ENCODE measurements around the gene CPAMD8. TPM values are rescaled to one million over a fixed set of nuclear protein-coding genes. Genes with fewer than 3 reads are reported as not detected.

CPAMD8 gene
- total RNA-seq, 6 experiments from 2014 or later: 0.90 to 1.8 (median 1.2) TPM

DNA sequence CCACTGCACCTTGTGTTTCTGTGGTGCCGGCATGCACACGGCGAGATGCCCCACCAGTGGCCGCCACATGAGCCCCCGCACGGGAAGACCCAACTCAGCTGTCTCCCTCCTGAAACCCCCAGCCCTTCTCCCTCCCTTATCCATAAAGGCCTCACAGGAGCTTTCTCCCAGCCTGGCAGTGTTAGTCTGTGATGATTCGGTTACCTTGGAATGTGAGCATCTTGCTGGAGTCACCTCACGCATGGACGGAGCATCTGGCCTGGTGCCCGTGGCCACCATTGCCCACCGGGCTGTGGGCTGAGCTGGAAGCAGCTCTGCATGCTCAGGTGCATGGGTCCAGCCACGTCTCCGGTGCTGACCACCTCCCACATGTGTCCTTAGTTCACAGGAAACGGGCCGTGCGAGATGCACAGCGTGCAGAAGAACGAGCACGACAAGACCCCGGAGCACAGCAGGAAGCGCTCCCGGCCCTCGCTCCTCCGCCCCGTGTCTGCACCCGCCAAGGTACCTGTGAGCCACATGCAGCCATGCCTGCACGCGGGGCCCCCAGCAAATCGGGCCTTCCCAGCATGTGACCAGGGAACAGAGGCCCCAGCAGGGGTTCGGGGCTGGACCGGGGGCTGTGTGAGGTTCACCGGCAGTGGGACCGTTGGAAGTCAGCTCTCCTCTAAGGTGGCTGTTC lies 175.4 kb downstream of the CPAMD8 start:
- no peak for DNase-seq
- no peak overlapping the region for H3K4me3 ChIP-seq
- H3K27me3 ChIP-seq: no peaks in the 10 kb centered on the region
- intact Hi-C loops (cut with DNase I): no loop called here
- no peak overlapping the region for H3K27ac ChIP-seq
- WGBS (ENCODE audit: insufficient coverage, low coverage, low lambda C conversion rate, missing lambda C conversion rate): 93% methylated on average over 3 of the region's 33 CpGs
- TF ChIP-seq POLR2A (IDR thresholded peaks at IDR 0.05): no peak
- TF ChIP-seq, protein P1, sequence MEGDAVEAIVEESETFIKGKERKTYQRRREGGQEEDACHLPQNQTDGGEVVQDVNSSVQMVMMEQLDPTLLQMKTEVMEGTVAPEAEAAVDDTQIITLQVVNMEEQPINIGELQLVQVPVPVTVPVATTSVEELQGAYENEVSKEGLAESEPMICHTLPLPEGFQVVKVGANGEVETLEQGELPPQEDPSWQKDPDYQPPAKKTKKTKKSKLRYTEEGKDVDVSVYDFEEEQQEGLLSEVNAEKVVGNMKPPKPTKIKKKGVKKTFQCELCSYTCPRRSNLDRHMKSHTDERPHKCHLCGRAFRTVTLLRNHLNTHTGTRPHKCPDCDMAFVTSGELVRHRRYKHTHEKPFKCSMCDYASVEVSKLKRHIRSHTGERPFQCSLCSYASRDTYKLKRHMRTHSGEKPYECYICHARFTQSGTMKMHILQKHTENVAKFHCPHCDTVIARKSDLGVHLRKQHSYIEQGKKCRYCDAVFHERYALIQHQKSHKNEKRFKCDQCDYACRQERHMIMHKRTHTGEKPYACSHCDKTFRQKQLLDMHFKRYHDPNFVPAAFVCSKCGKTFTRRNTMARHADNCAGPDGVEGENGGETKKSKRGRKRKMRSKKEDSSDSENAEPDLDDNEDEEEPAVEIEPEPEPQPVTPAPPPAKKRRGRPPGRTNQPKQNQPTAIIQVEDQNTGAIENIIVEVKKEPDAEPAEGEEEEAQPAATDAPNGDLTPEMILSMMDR (IDR thresholded peaks at IDR 0.05): no peak
- ATAC-seq: no peak
- no peaks in the 10 kb centered on the region for H3K4me1 ChIP-seq
- H3K36me3 ChIP-seq: peaks cover 0 to 69% (median 27%) of the 10 kb centered on the region in 4 donors
- H3K9me3 ChIP-seq: no peaks in the 10 kb centered on the region

DNA sequence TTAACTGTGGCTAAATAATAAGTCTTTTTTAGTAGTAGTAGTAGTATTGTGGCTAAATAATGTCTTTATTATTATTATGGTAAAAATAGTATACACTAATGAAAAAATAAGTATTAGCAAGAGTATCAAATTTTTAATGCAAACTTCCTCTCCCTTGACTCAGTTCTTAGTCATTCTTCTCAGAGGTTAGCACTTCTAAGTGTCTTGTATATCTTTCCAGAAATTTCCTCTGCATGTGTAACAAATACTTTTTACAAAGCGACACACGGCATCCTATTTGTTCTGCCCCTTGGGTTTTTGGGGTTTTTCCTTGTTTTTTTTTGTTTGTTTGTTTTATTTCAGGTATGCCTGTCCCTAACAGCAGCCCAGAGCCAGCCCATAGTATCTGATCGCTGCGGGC lies 176.5 kb downstream of the CPAMD8 start:
- no peak overlapping the region for H3K4me3 ChIP-seq
- no peak overlapping the region for H3K27ac ChIP-seq
- H3K9me3 ChIP-seq: no peaks in the 10 kb centered on the region
- no peak for ATAC-seq
- H3K27me3 ChIP-seq: no peaks in the 10 kb centered on the region
- intact Hi-C loops (cut with DNase I): no loop called here
- no peaks in the 10 kb centered on the region for H3K4me1 ChIP-seq
- no peak for TF ChIP-seq POLR2A (IDR thresholded peaks at IDR 0.05)
- TF ChIP-seq, protein P1 (IDR thresholded peaks at IDR 0.05): no peak
- 93% methylated on average over 4 of the region's 4 CpGs for WGBS (ENCODE audit: insufficient coverage, low coverage, low lambda C conversion rate, missing lambda C conversion rate)
- H3K36me3 ChIP-seq: peaks cover 0 to 73% (median 27%) of the 10 kb centered on the region in 4 donors
- no peak for DNase-seq

DNA sequence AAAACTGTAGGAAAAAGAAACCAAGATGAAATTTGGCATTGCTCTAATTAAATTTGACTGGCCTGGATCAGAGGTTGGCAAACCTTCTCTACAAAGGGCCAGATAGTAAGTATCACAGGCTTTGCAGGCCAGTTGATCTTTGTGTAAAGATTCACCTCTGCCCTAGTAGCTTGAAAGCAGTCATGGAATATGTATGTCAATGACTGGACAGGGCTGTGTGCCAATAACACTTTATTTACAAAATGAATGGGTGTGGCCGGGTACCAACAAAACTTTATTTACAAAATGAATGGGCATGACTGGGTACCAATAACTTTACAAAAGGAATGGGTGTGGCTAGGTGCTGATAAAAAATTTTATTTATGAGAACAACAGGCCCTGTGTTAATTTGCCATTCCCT lies 177.4 kb downstream of the CPAMD8 start:
- intact Hi-C loops (cut with DNase I): no loop called here
- no peaks in the 10 kb centered on the region for H3K9me3 ChIP-seq
- DNase-seq: no peak

DNA sequence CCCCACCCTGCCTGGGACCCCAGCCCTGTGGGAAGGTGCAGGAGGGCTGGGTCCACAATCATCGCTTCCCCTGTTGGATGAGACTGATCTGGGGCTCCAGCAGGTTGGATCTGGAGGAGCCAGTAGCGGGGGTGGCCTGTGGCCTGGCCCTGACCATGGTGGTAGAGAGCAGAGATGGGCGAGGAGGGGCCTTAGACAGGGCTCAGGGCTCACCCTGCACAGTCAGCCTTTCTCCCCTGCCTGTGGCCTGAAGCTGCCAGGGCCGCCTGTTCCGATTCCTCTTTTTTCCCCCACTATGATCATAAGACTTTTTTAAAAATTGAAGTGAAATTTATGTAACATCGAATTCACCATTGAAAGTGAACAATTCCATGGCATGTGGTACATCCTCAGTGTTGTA lies 179.2 kb downstream of the CPAMD8 start:
- ATAC-seq: peak; percentile 53 to 79 (median 62)
- Histone ChIP-seq H3K4me3 (no peak overlapping the region), H3K36me3 (peaks cover 0 to 65% (median 26%) of the 10 kb centered on the region in 4 donors), H3K27me3 (no peaks in the 10 kb centered on the region), H3K4me1 (no peaks in the 10 kb centered on the region), H3K9me3 (no peaks in the 10 kb centered on the region), H3K27ac (no peak overlapping the region)
- WGBS (ENCODE audit: insufficient coverage, low coverage, low lambda C conversion rate, missing lambda C conversion rate): 77% methylated on average over 3 of the region's 6 CpGs
- DNase-seq: no peak
- TF ChIP-seq, protein P1 (IDR thresholded peaks at IDR 0.05): no peak
- no peak for TF ChIP-seq POLR2A (IDR thresholded peaks at IDR 0.05)
- intact Hi-C loops (cut with DNase I): no loop called here

More for the DNA sequence above, 177.4 kb downstream of the CPAMD8 start:
- H3K27ac ChIP-seq: no peak overlapping the region
- no peak overlapping the region for H3K4me3 ChIP-seq
- 29% methylated on average over 1 of the region's 1 CpG for WGBS (ENCODE audit: insufficient coverage, low coverage, low lambda C conversion rate, missing lambda C conversion rate)
- ATAC-seq: peak in 1 of 4 donors; percentile 28
- peaks cover 0 to 68% (median 27%) of the 10 kb centered on the region in 4 donors for H3K36me3 ChIP-seq
- no peak for TF ChIP-seq POLR2A (IDR thresholded peaks at IDR 0.05)
- TF ChIP-seq, protein P1 (IDR thresholded peaks at IDR 0.05): no peak
- no peaks in the 10 kb centered on the region for H3K27me3 ChIP-seq
- H3K4me1 ChIP-seq: no peaks in the 10 kb centered on the region

Measured in right lobe of liver (tissue), 6 donors.